Smooth muscle cell (in vitro differentiated cells): ENCODE data around the gene CYP1A2. TPM values are rescaled to one million over a fixed set of nuclear protein-coding genes. Genes with fewer than 3 reads are reported as not detected.

ENCODE experiments used
- DNase-seq: peaks from one replicate; lab custom pipeline; 2025; ENCODE audit not compliant: unreplicated experiment; lab: John Stamatoyannopoulos, UW
- H2AFZ ChIP-seq: fragments of 200-600 bp; sonication (generic); 2 replicates; pipeline ENCODE4 v1.6.0; 2016; ENCODE audit warnings: antibody characterized with exemption, low read depth, mild to moderate bottlenecking
- H3F3A ChIP-seq: fragments of 200-600 bp; sonication (generic); 2 replicates; pipeline ENCODE4 v1.6.0; 2017; ENCODE audit warnings: antibody characterized with exemption, low read depth
- H3K27ac ChIP-seq: fragments of 200-600 bp; sonication (generic); 2 replicates; pipeline ENCODE4 v1.5.1; 2016; ENCODE audit warnings: low read depth, mild to moderate bottlenecking
- H3K27me3 ChIP-seq: fragments of 200-600 bp; sonication (generic); 2 replicates; pipeline ENCODE4 v1.6.1; 2016; ENCODE audit warnings: low read depth, mild to moderate bottlenecking
- H3K36me3 ChIP-seq: fragments of 200-600 bp; sonication (generic); 2 replicates; pipeline ENCODE4 v1.5.1; 2016; ENCODE audit warnings: low read depth
- H3K4me1 ChIP-seq: fragments of 200-600 bp; sonication (generic); 2 replicates; pipeline ENCODE4 v1.5.1; 2016; ENCODE audit warnings: low read depth
- H3K4me2 ChIP-seq: fragments of 200-600 bp; sonication (generic); 2 replicates; pipeline ENCODE4 v1.6.0; 2016; ENCODE audit warnings: mild to moderate bottlenecking
- H3K4me3 ChIP-seq: fragments of 200-600 bp; sonication (generic); 2 replicates; pipeline ENCODE4 v1.5.1; 2016; ENCODE audit warnings: mild to moderate bottlenecking
- H3K79me2 ChIP-seq: fragments of 200-600 bp; sonication (generic); 2 replicates; pipeline ENCODE4 v1.6.0; 2016; ENCODE audit warnings: low read depth, mild to moderate bottlenecking
- H3K9ac ChIP-seq: fragments of 200-600 bp; sonication (generic); 2 replicates; pipeline ENCODE4 v1.6.0; 2016; ENCODE audit warnings: low read depth
- H3K9me3 ChIP-seq: fragments of 200-600 bp; sonication (generic); replicated peaks from 2 replicates; pipeline ENCODE4 v1.5.1; 2016; ENCODE audit warnings: low read depth
- H4K20me1 ChIP-seq: fragments of 200-600 bp; sonication (generic); 2 replicates; pipeline ENCODE4 v1.6.0; 2016; ENCODE audit warnings: low read depth
- CTCF ChIP-seq: fragments of 200-600 bp; sonication (generic); IDR thresholded peaks from 2 replicates; pipeline ENCODE4 v1.5.1; 2017; ENCODE audit warnings: borderline replicate concordance, mild to moderate bottlenecking, antibody characterized with exemption; ENCODE audit not compliant: insufficient read depth, poor library complexity, severe bottlenecking
- WGBS: methylation state at CpG from one replicate; pipeline ENCODE4 v1.1.7; 2016; ENCODE audit warnings: low lambda C conversion rate; 5-methylcytosine and 5-hydroxymethylcytosine counted together
- polyA plus RNA-seq: library from polyadenylated mRNA; unstranded; fragments of >200 nt; fragmentation: Nextera tagmentation; extraction: Ambion mirVana; gene quantifications from 2 replicates; pipeline ENCODE4 v1.2.1, GENCODE V29; 2016
- total RNA-seq: library from RNA; depleted of rRNA; stranded (reverse); fragments of >200 nt; gene quantifications from 2 replicates; pipeline ENCODE4 v1.2.3, GENCODE V29; 2014

The CYP1A2 gene
- total and polyA plus RNA-seq, 2 experiments from 2014 or later = not detected

DNA sequence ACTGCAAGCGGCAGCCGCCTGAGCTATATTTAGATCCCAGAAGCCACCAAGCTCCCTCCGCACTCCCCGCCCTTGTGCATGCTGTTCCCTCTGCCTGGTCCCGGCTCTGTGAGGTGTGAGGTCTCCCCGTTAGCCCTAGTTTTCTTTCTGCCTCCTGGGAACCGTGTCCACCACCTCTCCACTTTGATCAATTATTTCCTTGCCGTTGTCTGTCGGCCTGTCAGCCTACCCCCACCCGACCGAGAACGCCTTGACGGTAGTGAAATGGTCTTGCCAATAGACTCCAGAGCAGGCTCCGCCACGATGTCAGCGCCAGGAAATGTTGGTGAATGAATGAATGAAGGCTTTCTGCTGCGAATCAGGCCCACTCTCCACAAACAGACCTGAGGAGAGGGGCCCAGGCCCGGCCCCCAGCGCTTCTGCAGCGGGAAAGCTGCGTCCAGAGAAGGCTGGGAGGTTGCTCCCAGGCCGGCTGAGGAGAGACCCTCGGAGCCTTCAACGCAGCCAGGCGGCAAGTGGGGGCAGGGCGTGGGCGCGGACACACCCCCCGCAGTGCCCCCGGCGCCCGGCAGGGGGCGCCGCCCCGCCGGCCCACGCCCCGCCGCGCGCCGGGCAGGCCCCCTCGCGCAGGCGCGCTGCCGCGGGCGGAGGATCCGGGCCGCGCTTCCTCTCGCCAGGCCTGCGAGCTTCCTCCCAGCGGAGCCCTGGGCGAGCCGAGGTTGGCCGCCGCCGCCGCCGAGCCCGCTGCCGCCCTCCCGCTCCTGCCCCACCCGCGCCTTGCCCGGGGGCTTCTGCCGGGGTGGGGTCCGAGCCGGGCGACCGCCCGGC is 33.0 kb downstream of the CYP1A2 start, which contains the start of gene CSK:
CSK (plus strand) TSS at position 650 of the 828 bp plus-strand sequence. CDS start 16,218 bp downstream, outside the sequence.
- DNase-seq = peak; percentile 64
- peaks cover 43% of the 10 kb centered on the region for H3K79me2 ChIP-seq
- H4K20me1 ChIP-seq = peaks cover 41% of the 10 kb centered on the region
- no peaks in the 10 kb centered on the region for H3K36me3 ChIP-seq
- peak within 1 kb of the TSS; percentile 54 for H3K9ac ChIP-seq
- H2AFZ ChIP-seq = peak within 1 kb of the TSS; percentile 97
- no peaks in the 10 kb centered on the region for H3F3A ChIP-seq
- peak within 1 kb of the TSS; percentile 70 for H3K4me3 ChIP-seq
- H3K27ac ChIP-seq = no peak within 1 kb of the TSS
- H3K27me3 ChIP-seq = no peaks in the 10 kb centered on the region
- H3K4me2 ChIP-seq = peak within 1 kb of the TSS; percentile 99
- WGBS = 2% methylated on average over 33 of the region's 74 CpGs
- H3K4me1 ChIP-seq = peaks cover 24% of the 10 kb centered on the region
- peak; percentile 50 for TF ChIP-seq CTCF
- no peaks in the 10 kb centered on the region for H3K9me3 ChIP-seq

- H3K27me3 ChIP-seq = no peaks in the 10 kb centered on the region
- peaks cover 49% of the 10 kb centered on the region for H4K20me1 ChIP-seq
- no peaks in the 10 kb centered on the region for H3K36me3 ChIP-seq
- H3K27ac ChIP-seq = no peak overlapping the region
- no peaks in the 10 kb centered on the region for H3F3A ChIP-seq
- peaks cover 19% of the 10 kb centered on the region for H3K4me1 ChIP-seq
- 3% methylated on average over 26 of the region's 72 CpGs for WGBS
- DNase-seq = no peak
- H3K4me2 ChIP-seq = peak overlapping the region; percentile 94
- no peak overlapping the region for H2AFZ ChIP-seq
- peak overlapping the region; percentile 70 for H3K4me3 ChIP-seq
- peak overlapping the region; percentile 54 for H3K9ac ChIP-seq
- H3K79me2 ChIP-seq = peaks cover 52% of the 10 kb centered on the region
- H3K9me3 ChIP-seq = no peaks in the 10 kb centered on the region
- no peak for TF ChIP-seq CTCF
Observed at GRCh38 chr15:74782259-74783071, 33.8 kb downstream of the CYP1A2 start.

GRCh38 chr15:74783072-74783807 is 34.6 kb downstream of the CYP1A2 start:
- no peak overlapping the region for H2AFZ ChIP-seq
- no peaks in the 10 kb centered on the region for H3K27me3 ChIP-seq
- H4K20me1 ChIP-seq = peaks cover 57% of the 10 kb centered on the region
- no peaks in the 10 kb centered on the region for H3F3A ChIP-seq
- no peak for DNase-seq
- H3K4me2 ChIP-seq = peak overlapping the region; percentile 94
- no peak for TF ChIP-seq CTCF
- WGBS = 30% methylated on average over 13 of the region's 13 CpGs
- no peaks in the 10 kb centered on the region for H3K36me3 ChIP-seq
- H3K27ac ChIP-seq = no peak overlapping the region
- peak overlapping the region; percentile 70 for H3K4me3 ChIP-seq
- peaks cover 16% of the 10 kb centered on the region for H3K4me1 ChIP-seq
- H3K9me3 ChIP-seq = no peaks in the 10 kb centered on the region
- H3K9ac ChIP-seq = peak overlapping the region; percentile 54
- peaks cover 57% of the 10 kb centered on the region for H3K79me2 ChIP-seq
